BE2C (cell line): ENCODE measurements around the gene MDM4.

Experiments
- DNase-seq: peaks from one replicate; pipeline ENCODE4 v3.0.0-alpha.2; 2020
- H3K27me3 ChIP-seq: fragments of 250-450 bp; sonication (Bioruptor Pico); 2 replicates; pipeline ENCODE4 v1.5.1; 2020; ENCODE audit warnings: mild to moderate bottlenecking
- H3K36me3 ChIP-seq: fragments of 250-450 bp; sonication (Bioruptor Pico); 2 replicates; pipeline ENCODE4 v1.5.1; 2020; ENCODE audit warnings: mild to moderate bottlenecking
- H3K4me1 ChIP-seq: fragments of 250-450 bp; sonication (Bioruptor Pico); 2 replicates; pipeline ENCODE4 v1.5.1; 2020
- H3K4me3 ChIP-seq: 2 replicates; pipeline ENCODE4 v1.5.1; 2011; ENCODE audit warnings: low read depth, low read length
- H3K9me3 ChIP-seq: fragments of 250-450 bp; sonication (Bioruptor Pico); 2 replicates; pipeline ENCODE4 v1.5.1; 2020
- TF ChIP-seq, protein P1 (sequence below): IDR thresholded peaks from 2 replicates; pipeline ENCODE4 v1.5.1; 2012; ENCODE audit warnings: mild to moderate bottlenecking, low read depth, low read length

Gene MDM4

DNA sequence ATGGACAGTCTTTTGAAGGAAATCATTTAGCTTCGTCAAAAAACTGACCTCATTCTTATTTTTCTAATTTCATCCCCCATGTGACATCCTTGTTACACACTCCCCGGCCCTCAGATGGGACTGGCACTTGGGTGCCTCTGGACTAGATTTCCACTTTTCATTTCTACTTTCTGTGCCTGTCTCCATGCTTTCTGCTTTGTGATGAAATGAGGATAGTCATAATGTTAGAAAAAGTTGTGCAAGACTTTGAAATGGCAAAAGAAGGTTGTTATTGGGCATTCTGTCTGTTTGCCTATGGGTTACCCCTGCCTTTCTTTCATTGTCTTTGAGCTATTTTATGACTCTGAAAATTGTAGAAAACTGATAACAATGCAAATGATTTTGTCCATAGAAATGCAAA is 54.9 kb downstream of the MDM4 start:
- Histone ChIP-seq H3K36me3 (no peaks in the 10 kb centered on the region), H3K4me3 (no peak overlapping the region), H3K9me3 (no peaks in the 10 kb centered on the region), H3K4me1 (peaks cover 33% of the 10 kb centered on the region), H3K27me3 (no peaks in the 10 kb centered on the region)
- no peak for DNase-seq
- TF ChIP-seq, protein P1, sequence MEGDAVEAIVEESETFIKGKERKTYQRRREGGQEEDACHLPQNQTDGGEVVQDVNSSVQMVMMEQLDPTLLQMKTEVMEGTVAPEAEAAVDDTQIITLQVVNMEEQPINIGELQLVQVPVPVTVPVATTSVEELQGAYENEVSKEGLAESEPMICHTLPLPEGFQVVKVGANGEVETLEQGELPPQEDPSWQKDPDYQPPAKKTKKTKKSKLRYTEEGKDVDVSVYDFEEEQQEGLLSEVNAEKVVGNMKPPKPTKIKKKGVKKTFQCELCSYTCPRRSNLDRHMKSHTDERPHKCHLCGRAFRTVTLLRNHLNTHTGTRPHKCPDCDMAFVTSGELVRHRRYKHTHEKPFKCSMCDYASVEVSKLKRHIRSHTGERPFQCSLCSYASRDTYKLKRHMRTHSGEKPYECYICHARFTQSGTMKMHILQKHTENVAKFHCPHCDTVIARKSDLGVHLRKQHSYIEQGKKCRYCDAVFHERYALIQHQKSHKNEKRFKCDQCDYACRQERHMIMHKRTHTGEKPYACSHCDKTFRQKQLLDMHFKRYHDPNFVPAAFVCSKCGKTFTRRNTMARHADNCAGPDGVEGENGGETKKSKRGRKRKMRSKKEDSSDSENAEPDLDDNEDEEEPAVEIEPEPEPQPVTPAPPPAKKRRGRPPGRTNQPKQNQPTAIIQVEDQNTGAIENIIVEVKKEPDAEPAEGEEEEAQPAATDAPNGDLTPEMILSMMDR: no peak

DNA sequence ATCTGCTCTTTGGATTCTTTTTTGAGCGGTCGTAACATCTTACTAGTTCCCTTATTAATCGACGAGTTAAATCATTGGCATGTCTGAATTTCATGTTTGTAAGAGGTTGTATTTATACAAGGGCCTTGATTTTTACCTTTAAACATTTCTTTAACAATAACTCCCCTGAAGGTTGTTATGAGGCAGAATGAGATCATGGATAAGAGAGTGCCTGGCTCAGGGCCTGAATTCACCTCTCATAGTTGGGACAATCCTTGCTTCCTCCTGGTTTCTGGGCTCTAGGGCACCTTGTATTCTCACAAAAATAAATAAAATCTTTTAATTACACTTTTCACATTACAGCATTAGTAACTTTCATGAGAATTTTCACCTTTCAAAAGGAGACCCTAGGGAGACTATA is 55.4 kb downstream of the MDM4 start:
- DNase-seq: no peak
- Histone ChIP-seq H3K36me3 (no peaks in the 10 kb centered on the region), H3K4me1 (peaks cover 33% of the 10 kb centered on the region), H3K9me3 (no peaks in the 10 kb centered on the region), H3K27me3 (no peaks in the 10 kb centered on the region), H3K4me3 (no peak overlapping the region)
- TF ChIP-seq, protein P1: no peak

DNA sequence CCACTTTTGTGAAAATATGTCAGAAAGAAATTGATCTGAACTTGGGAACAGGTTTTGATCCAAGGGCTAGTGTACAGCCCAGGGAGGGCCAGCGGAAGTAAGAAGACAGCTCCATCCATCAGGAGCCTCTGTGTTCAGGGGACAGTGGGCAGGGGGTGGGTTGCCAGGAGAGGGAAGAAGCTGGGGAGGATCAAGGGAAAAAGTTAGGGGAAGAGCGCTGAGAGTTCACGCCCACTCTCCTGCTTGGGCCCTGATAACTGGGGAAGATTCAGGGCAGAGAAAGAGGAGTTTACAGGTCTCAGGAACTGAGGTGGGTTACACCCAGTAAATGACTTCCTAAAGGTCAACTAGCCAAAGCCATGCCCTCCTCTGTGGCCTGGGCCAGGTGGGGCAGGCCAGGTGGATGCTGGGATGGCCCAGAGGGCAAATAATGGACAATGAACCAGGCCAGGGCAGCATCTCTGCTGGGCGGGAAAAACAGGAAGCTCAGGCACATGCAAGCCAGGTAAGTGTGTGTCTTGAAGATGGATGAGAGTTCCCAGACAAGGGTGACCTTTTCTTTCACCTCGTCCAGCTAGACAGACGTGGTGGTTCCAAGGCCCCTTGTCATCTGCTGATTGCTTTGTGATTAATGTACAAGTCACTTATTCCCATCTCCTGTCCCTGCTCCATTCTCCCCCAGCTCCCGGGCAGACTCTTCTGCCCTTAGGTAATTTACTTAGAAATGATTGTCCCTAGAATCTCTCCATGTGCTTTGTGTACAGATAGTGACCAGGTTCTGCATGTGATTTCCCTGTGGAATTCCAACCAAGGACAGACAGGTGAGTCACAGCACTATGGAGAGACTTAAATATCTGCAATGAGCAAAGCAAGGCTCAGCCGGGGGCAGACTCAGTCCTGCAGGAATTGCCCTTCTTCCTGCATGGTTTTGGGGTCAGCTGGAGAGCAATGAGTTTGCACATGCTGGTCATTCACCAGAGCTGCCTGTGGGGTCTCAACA is 57.0 kb downstream of the MDM4 start:
- TF ChIP-seq, protein P1: no peak
- no peaks in the 10 kb centered on the region for H3K36me3 ChIP-seq
- no peaks in the 10 kb centered on the region for H3K9me3 ChIP-seq
- no peak for DNase-seq
- H3K4me1 ChIP-seq: peaks cover 39% of the 10 kb centered on the region
- H3K4me3 ChIP-seq: no peak overlapping the region
- H3K27me3 ChIP-seq: no peaks in the 10 kb centered on the region

DNA sequence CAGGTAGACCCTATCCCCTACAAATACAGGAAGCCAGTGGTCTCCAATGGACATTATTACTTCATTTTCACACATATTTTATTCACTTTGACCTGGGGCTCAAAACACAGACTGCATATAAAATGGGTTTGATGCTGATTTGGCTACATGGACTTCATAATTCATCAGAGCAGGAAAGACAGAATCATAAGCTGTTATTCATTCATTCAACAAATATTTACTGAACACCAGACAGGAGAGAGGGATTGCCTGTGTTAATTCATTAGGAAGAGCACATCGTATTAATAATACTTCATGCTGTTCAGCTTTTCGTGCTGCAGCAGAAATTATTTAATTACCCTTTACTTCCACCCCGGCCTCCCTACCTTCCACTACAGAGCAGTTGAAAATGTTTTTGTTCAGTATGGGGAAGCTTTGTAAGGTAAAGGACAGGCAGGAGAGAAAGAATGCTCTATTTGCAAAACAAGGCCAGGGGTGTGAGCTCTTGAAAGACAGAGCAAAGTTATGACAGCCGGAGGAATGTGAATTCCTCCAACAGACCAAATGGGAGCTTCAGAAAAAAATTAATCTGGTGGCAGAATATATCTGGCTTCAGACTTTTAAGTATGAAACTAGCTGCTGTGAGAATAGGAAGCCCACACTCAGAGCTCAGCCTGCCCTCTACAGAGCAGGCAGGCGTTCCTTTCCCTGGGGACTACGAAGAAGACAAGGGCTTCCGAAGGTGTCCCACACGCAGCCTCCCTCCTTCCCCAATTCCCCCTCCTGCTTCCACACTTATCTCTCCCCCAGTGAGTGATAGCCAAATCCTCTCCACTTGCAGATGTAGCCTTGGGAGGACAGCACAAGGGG is 58.0 kb downstream of the MDM4 start:
- no peak for DNase-seq
- H3K4me1 ChIP-seq: peaks cover 40% of the 10 kb centered on the region
- H3K9me3 ChIP-seq: no peaks in the 10 kb centered on the region

GRCh38 chr1:204574865-204575163 is 58.6 kb downstream of the MDM4 start:
- no peaks in the 10 kb centered on the region for H3K27me3 ChIP-seq
- no peaks in the 10 kb centered on the region for H3K36me3 ChIP-seq
- DNase-seq: peak; percentile 87
- TF ChIP-seq, protein P1: no peak
- H3K4me3 ChIP-seq: no peak overlapping the region
- no peaks in the 10 kb centered on the region for H3K9me3 ChIP-seq
- H3K4me1 ChIP-seq: peaks cover 40% of the 10 kb centered on the region

More for the DNA sequence above, 58.0 kb downstream of the MDM4 start:
- TF ChIP-seq, protein P1: no peak
- H3K27me3 ChIP-seq: no peaks in the 10 kb centered on the region
- H3K36me3 ChIP-seq: no peaks in the 10 kb centered on the region
- H3K4me3 ChIP-seq: no peak overlapping the region
